HCT116 (cell line): Measurements from ENCODE around the gene RNU1-4.
"Not testable (repeated sequence)": the region's sequence is repeated elsewhere in the genome, so short reads cannot be mapped to it uniquely, and the experiment has no call there.

Experiments
- ATF3 ChIP-seq: IDR thresholded peaks from 2 replicates; pipeline ENCODE4 v1.6.1; 2012
- CBX3 ChIP-seq: IDR thresholded peaks from 2 replicates; pipeline ENCODE4 v1.6.1; 2012; ENCODE audit warnings: low read depth
- CTCF ChIP-seq, 3 experiments: fragments of 200-600 bp in 1 of 3; sonication (generic) in 1 of 3; IDR thresholded peaks in 2 of 3; conservative IDR thresholded peaks in 1 of 3; 2 replicates each; pipeline ENCODE4 v1.5.1; 2012 to 2017; ENCODE audit warnings: low read depth in 2 of 3, low read length in 2 of 3, antibody characterized with exemption in 1 of 3, borderline replicate concordance in 1 of 3, control low read depth in 1 of 3, mild to moderate bottlenecking in 1 of 3, mixed read lengths in 1 of 3, mixed run types in 1 of 3, moderate library complexity in 1 of 3; ENCODE audit not compliant: insufficient read depth in 1 of 3
- ELF1 ChIP-seq: IDR thresholded peaks from 2 replicates; pipeline ENCODE4 v1.6.1; 2012; ENCODE audit warnings: low read depth, borderline replicate concordance
- EZH2 ChIP-seq: fragments of 200-600 bp; sonication (generic); IDR thresholded peaks from 2 replicates; pipeline ENCODE4 v1.6.1; 2017; ENCODE audit warnings: antibody characterized with exemption, mixed run types
- FOSL1 ChIP-seq: IDR thresholded peaks from 2 replicates; pipeline ENCODE4 v1.6.1; 2012; ENCODE audit warnings: low read depth
- MAX ChIP-seq: IDR thresholded peaks from 2 replicates; pipeline ENCODE4 v1.6.1; 2012
- POLR2A ChIP-seq: IDR thresholded peaks from 2 replicates; pipeline ENCODE4 v1.7.0; 2011; ENCODE audit warnings: borderline replicate concordance; ENCODE audit not compliant: insufficient read depth, insufficient read length; ENCODE audit errors: extremely low read depth
- POLR2AphosphoS5 ChIP-seq: IDR thresholded peaks from 2 replicates; pipeline ENCODE4 v1.6.1; 2011; ENCODE audit warnings: mild to moderate bottlenecking, low read depth, low read length, moderate library complexity
- YY1 ChIP-seq: IDR thresholded peaks from 2 replicates; pipeline ENCODE4 v1.6.1; 2011; ENCODE audit warnings: low read length, low read depth, moderate library complexity, mild to moderate bottlenecking; ENCODE audit not compliant: insufficient replicate concordance; ENCODE audit errors: extremely low read depth
- ZFX ChIP-seq: fragments of 450-650 bp; IDR thresholded peaks from 2 replicates; pipeline ENCODE4 v1.6.1; 2017

GRCh38 chr1:16764248-16764819, 24.0 kb downstream of the RNU1-4 start:
- not testable (repeated sequence) for TF ChIP-seq MAX; EZH2; CBX3; CTCF (IDR thresholded peaks at IDR 0.05 in 2 of 3, conservative IDR thresholded peaks at IDR 0.05 in 1 of 3; ENCODE audit: borderline replicate concordance in 1 of 3, insufficient read depth in 1 of 3, low read depth in 2 of 3, low read length in 2 of 3); ELF1; ZFX; POLR2A; ATF3; FOSL1; POLR2AphosphoS5; YY1
